GM19468 (cell line): ENCODE measurements around the gene CPXM1.

Source experiments
- ATAC-seq: cut with Tn5 transposase; IDR thresholded peaks from one replicate; pipeline ENCODE4 v1.9.1; 2021; ENCODE audit warnings: mild to moderate bottlenecking, moderate library complexity, moderate number of reproducible peaks; ENCODE audit not compliant: unreplicated experiment; ENCODE audit errors: extremely low read depth

Gene CPXM1

DNA sequence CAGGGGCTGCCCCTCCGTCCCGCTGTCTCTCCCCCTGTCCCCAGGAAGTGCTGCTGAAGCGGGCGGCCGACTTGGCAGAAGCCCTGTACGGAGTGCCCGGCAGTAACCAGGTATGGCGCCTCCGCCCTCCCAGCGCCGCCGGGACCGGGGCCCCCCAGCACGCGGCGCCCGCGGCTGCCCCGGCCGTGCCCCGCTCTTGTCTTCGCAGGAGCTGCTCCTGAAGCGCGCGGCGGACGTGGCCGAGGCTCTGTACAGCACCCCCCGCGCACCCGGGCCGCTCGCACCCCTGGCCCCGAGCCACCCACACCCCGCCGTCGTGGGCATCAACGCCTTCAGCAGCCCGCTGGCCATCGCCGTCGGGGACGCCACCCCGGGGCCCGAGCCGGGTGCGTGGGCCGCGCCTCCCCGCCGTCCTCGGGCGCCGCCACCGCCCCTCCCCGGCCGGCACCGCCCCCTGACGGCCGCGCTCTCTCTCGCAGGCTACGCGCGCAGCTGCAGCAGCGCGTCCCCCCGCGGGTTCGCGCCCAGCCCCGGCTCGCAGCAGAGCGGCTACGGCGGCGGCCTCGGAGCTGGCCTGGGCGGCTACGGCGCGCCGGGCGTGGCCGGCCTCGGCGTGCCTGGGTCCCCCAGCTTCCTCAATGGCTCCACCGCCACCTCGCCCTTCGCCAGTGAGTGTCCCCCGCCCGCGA, 48.4 kb downstream of the CPXM1 start:
- ATAC-seq: no peak

GRCh38 chr20:2751347-2751877, 49.0 kb downstream of the CPXM1 start:
- no peak for ATAC-seq

DNA sequence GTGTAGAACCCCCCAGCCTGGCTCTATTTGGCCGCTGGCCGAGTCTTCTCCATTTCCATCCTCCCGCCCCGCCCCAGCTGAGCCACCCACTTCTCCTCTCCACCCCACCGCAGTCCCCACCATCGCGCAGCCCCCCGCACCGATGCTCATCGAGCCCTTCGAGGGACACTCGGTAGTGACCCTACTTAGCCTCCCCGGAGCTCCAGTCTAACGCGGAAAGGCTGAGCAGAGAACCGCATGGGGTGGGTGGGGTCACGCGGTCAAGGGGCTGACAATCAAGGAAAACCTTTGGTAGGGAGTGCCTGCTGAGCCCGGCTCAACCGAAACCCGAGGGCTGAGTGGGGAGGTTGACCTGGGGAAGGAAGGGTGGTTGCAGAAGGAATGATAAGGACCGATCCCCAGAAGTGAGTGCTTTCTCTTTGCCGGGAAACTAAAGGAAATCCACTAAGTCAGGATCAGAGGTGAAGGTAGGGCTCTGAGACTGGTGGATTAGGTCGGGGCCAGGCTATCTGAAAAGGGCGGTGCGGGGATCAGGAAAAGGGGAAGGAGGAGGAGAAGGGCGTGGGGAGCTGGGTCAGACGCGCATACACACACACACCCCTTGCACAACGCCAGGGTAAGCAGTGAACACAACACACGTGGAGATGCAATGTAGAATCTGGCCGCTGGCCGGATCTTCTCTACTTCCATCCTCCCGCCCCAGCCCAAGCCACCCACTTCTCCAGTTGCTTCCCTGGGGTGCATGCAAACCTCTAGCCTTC, 49.8 kb downstream of the CPXM1 start:
- no peak for ATAC-seq

DNA sequence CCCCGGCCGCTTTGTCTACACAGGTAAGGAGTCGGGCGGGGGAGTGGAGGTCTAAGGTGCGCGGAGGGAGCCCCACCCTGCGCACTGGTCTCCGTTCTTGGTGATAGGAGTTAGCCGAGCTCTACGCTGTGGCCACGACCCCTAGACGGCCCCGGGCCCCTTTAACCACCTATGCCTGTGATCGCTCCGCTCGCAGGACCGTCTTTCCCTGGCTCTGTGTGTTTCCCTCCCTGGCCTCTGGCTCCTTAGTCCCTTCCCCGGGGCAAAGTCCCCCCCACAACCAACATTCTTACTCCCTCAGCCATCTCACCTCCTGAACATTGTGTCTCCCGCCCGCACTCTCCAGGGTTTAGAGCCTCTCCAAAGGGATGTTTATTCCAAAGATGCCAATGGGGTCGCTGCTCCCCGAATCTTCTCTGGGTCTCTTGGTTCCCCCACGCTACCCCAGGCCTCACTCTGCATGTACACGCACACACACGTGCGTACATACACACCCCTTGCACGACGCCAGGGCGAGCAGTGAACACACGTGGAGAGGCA, 50.4 kb downstream of the CPXM1 start:
- no peak for ATAC-seq

- no peak for ATAC-seq
Observed at GRCh38 chr20:2749343-2749950, 51.0 kb downstream of the CPXM1 start.

- ATAC-seq: no peak
Observed at GRCh38 chr20:2748551-2749342, 51.7 kb downstream of the CPXM1 start.

DNA sequence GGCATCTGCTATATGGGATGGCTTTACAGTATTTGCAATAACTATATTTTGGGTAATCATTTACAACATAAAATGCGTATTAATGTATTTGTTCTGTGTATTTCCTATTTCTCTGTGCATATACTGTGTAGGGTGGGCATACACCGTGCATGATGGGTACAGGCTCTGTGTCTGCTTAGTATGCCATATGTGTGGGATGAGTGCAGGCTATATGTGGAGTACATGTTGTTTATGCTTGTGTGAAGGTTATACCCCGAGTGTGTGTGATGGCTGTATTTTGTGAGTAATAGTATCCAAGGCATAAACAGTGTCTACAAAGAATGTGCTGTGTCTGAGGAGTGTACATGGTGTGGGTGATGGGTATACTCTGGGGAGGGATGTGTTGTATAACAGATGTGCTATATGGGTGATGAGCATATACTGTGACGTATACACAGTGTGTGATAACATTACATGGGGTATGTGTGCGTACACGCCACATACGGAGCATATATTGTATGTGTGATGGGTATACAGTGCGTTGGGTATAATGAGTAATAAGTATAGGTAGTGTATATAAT, 52.7 kb downstream of the CPXM1 start:
- no peak for ATAC-seq

GRCh38 chr20:2746636-2747265, 53.7 kb downstream of the CPXM1 start:
- no peak for ATAC-seq

- ATAC-seq: no peak
Observed at GRCh38 chr20:2745936-2746635, 54.3 kb downstream of the CPXM1 start.

GRCh38 chr20:2745060-2745910, 55.1 kb downstream of the CPXM1 start:
- ATAC-seq: no peak
